Measurements from ENCODE around the gene DAAM1.

DNA sequence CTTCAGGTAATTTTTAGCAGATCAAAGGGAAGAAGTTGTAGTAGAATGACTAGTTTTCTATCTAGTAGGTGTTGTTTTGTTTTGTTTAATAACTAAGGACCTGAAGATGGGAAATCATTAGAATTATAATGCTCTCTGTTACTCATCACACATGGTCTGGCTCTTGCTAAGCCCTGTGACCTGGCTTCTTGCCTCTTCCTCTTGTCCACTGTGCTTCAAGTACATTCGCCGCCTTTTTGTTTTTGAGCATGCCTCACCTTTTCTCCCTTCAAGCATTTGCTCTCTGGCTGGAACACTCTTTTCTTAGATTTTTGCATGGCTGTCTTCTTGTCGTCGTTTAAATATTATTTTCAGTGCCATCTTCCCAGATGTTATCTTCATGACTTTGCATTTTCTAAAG lies 47.7 kb downstream of the DAAM1 start:
- TF ChIP-seq EZH2 (IDR thresholded peaks at IDR 0.05; ENCODE audit: insufficient read depth, low read length) = no peak
- TF ChIP-seq CTCF (IDR thresholded peaks at IDR 0.05; ENCODE audit: insufficient read depth, low read depth, low read length) = no peak

All from astrocyte (in vitro differentiated cells and primary cell).